HG03571 (cell line): ENCODE measurements around the gene SSR2.
"Not testable (repeated sequence)": the region's sequence is repeated elsewhere in the genome, so short reads cannot be mapped to it uniquely, and the experiment has no call there.

ENCODE experiments used
- ATAC-seq: cut with Tn5 transposase; IDR thresholded peaks from one replicate; pipeline ENCODE4 v1.9.1; 2021; ENCODE audit not compliant: unreplicated experiment

The SSR2 gene

GRCh38 chr1:156048663-156049258, 28.0 kb upstream of the SSR2 start:
- no peak for ATAC-seq

GRCh38 chr1:156045076-156045475, 24.3 kb upstream of the SSR2 start:
- ATAC-seq = no peak

GRCh38 chr1:156042828-156043227, 22.1 kb upstream of the SSR2 start:
- ATAC-seq = no peak

GRCh38 chr1:156034991-156035390, 14.2 kb upstream of the SSR2 start:
- ATAC-seq = not testable (repeated sequence)

GRCh38 chr1:156033011-156033410, 12.3 kb upstream of the SSR2 start:
- ATAC-seq = no peak

- no peak for ATAC-seq
These were observed 5.8 kb upstream of the SSR2 start for GRCh38 chr1:156026588-156026987.

GRCh38 chr1:156025876-156026275, 5.1 kb upstream of the SSR2 start:
- no peak for ATAC-seq

GRCh38 chr1:156024801-156025200, 4.0 kb upstream of the SSR2 start:
- ATAC-seq = no peak

GRCh38 chr1:156021954-156022353, 1.2 kb upstream of the SSR2 start:
- ATAC-seq = no peak

GRCh38 chr1:156021093-156021428, 310 bp upstream of the SSR2 start:
- ATAC-seq = no peak

- no peak for ATAC-seq
These were observed 832 bp downstream of the SSR2 start for GRCh38 chr1:156019946-156020292.

- ATAC-seq = no peak
These were observed 5.9 kb downstream of the SSR2 start for GRCh38 chr1:156014829-156015228.

- peak; percentile 68 for ATAC-seq
These were observed 8.5 kb downstream of the SSR2 start for GRCh38 chr1:156012051-156012817.

- ATAC-seq = no peak
These were observed 11.3 kb downstream of the SSR2 start for GRCh38 chr1:156009404-156009803.

- no peak for ATAC-seq
These were observed 13.9 kb downstream of the SSR2 start for GRCh38 chr1:156006666-156007376.

- no peak for ATAC-seq
These were observed 15.7 kb downstream of the SSR2 start for GRCh38 chr1:156004843-156005584.

- ATAC-seq = no peak
These were observed 16.9 kb downstream of the SSR2 start for GRCh38 chr1:156003923-156004188.

- no peak for ATAC-seq
These were observed 18.4 kb downstream of the SSR2 start for GRCh38 chr1:156002188-156002911.

GRCh38 chr1:156001662-156002171, 19.0 kb downstream of the SSR2 start:
- no peak for ATAC-seq

- no peak for ATAC-seq
These were observed 19.6 kb downstream of the SSR2 start for GRCh38 chr1:156001021-156001661.

GRCh38 chr1:155999964-156000363, 20.8 kb downstream of the SSR2 start:
- ATAC-seq = no peak
